Measurements from ENCODE around the gene SPATA33. TPM values are rescaled to one million over a fixed set of nuclear protein-coding genes. Genes with fewer than 3 reads are reported as not detected.

Gene SPATA33
- total RNA-seq, 1 donor from 2014 or later = 12.3 TPM

GRCh38 chr16:89646906-89647305 is 10.7 kb upstream of the SPATA33 start:
- Mint-ChIP-seq H3K27ac (ENCODE audit: unreplicated experiment) (no peak overlapping the region), H3K36me3 (ENCODE audit: low read depth, unreplicated experiment) (peaks cover 13% of the 10 kb centered on the region), H3K27me3 (ENCODE audit: low read depth, unreplicated experiment) (no peaks in the 10 kb centered on the region), H3K4me1 (ENCODE audit: low read depth, unreplicated experiment) (no peaks in the 10 kb centered on the region), H3K9me3 (ENCODE audit: unreplicated experiment) (no peaks in the 10 kb centered on the region), H3K4me3 (ENCODE audit: unreplicated experiment) (no peak overlapping the region)
- peaks cover 35% of the 10 kb centered on the region for H4K20me1 ChIP-seq (ENCODE audit: insufficient read depth, low read length)
- H3K27me3 ChIP-seq (ENCODE audit: insufficient read depth, low read length) = no peaks in the 10 kb centered on the region
- no peak overlapping the region for H2AFZ ChIP-seq (ENCODE audit: low read depth, low read length)
- peaks cover 11% of the 10 kb centered on the region for H3K79me2 ChIP-seq (ENCODE audit: insufficient read depth, low read length)
- no peak overlapping the region for H3K4me2 ChIP-seq (ENCODE audit: low read length)
- DNase-seq (ENCODE audit: low read depth) (no peak), FAIRE-seq (no peak)
- H3K9me3 ChIP-seq (ENCODE audit: insufficient read depth, low read depth, low read length) = no peaks in the 10 kb centered on the region
- no peak overlapping the region for H3K27ac ChIP-seq (ENCODE audit: low read depth, low read length)
- TF ChIP-seq CTCF (IDR thresholded peaks at IDR 0.05; ENCODE audit: insufficient read depth, low read depth, low read length) (no peak), EZH2 (IDR thresholded peaks at IDR 0.05; ENCODE audit: insufficient read depth, low read length) (no peak)
- no peak overlapping the region for H3K4me3 ChIP-seq (ENCODE audit: insufficient read depth, low read depth, low read length)
- H3K9ac ChIP-seq (ENCODE audit: low read length) = no peak overlapping the region
- H3K4me1 ChIP-seq (ENCODE audit: insufficient read depth, low read length) = no peaks in the 10 kb centered on the region
- no peaks in the 10 kb centered on the region for H3K36me3 ChIP-seq (ENCODE audit: insufficient read depth, low read length)

GRCh38 chr16:89651584-89651983 is 6.1 kb upstream of the SPATA33 start:
- Mint-ChIP-seq H3K27me3 (ENCODE audit: low read depth, unreplicated experiment) (no peaks in the 10 kb centered on the region), H3K36me3 (ENCODE audit: low read depth, unreplicated experiment) (peaks cover 9% of the 10 kb centered on the region), H3K4me1 (ENCODE audit: low read depth, unreplicated experiment) (peaks cover 4% of the 10 kb centered on the region), H3K9me3 (ENCODE audit: unreplicated experiment) (no peaks in the 10 kb centered on the region), H3K27ac (ENCODE audit: unreplicated experiment) (no peak overlapping the region), H3K4me3 (ENCODE audit: unreplicated experiment) (no peak overlapping the region)
- no peak overlapping the region for H3K4me2 ChIP-seq (ENCODE audit: low read length)
- H3K9ac ChIP-seq (ENCODE audit: low read length) = no peak overlapping the region
- no peak overlapping the region for H2AFZ ChIP-seq (ENCODE audit: low read depth, low read length)
- FAIRE-seq (no peak), DNase-seq (ENCODE audit: low read depth) (no peak)
- no peaks in the 10 kb centered on the region for H3K9me3 ChIP-seq (ENCODE audit: insufficient read depth, low read depth, low read length)
- H3K27me3 ChIP-seq (ENCODE audit: insufficient read depth, low read length) = no peaks in the 10 kb centered on the region
- peaks cover 2% of the 10 kb centered on the region for H3K4me1 ChIP-seq (ENCODE audit: insufficient read depth, low read length)
- no peaks in the 10 kb centered on the region for H3K36me3 ChIP-seq (ENCODE audit: insufficient read depth, low read length)
- H3K4me3 ChIP-seq (ENCODE audit: insufficient read depth, low read depth, low read length) = no peak overlapping the region
- TF ChIP-seq EZH2 (IDR thresholded peaks at IDR 0.05; ENCODE audit: insufficient read depth, low read length) = no peak
- TF ChIP-seq CTCF (IDR thresholded peaks at IDR 0.05; ENCODE audit: insufficient read depth, low read depth, low read length) = no peak
- peaks cover 52% of the 10 kb centered on the region for H4K20me1 ChIP-seq (ENCODE audit: insufficient read depth, low read length)
- peaks cover 47% of the 10 kb centered on the region for H3K79me2 ChIP-seq (ENCODE audit: insufficient read depth, low read length)
- H3K27ac ChIP-seq (ENCODE audit: low read depth, low read length) = no peak overlapping the region

- peaks cover 62% of the 10 kb centered on the region for H3K79me2 ChIP-seq (ENCODE audit: insufficient read depth, low read length)
- no peak overlapping the region for H3K4me2 ChIP-seq (ENCODE audit: low read length)
- no peaks in the 10 kb centered on the region for H3K36me3 ChIP-seq (ENCODE audit: insufficient read depth, low read length)
- no peak overlapping the region for H2AFZ ChIP-seq (ENCODE audit: low read depth, low read length)
- Mint-ChIP-seq H3K36me3 (ENCODE audit: low read depth, unreplicated experiment) (peaks cover 6% of the 10 kb centered on the region), H3K27ac (ENCODE audit: unreplicated experiment) (no peak overlapping the region), H3K4me1 (ENCODE audit: low read depth, unreplicated experiment) (peaks cover 7% of the 10 kb centered on the region), H3K4me3 (ENCODE audit: unreplicated experiment) (no peak overlapping the region), H3K27me3 (ENCODE audit: low read depth, unreplicated experiment) (no peaks in the 10 kb centered on the region), H3K9me3 (ENCODE audit: unreplicated experiment) (no peaks in the 10 kb centered on the region)
- no peak overlapping the region for H3K27ac ChIP-seq (ENCODE audit: low read depth, low read length)
- H3K9me3 ChIP-seq (ENCODE audit: insufficient read depth, low read depth, low read length) = no peaks in the 10 kb centered on the region
- DNase-seq (ENCODE audit: low read depth) (no peak), FAIRE-seq (no peak)
- no peak overlapping the region for H3K4me3 ChIP-seq (ENCODE audit: insufficient read depth, low read depth, low read length)
- no peak for TF ChIP-seq EZH2 (IDR thresholded peaks at IDR 0.05; ENCODE audit: insufficient read depth, low read length)
- no peak for TF ChIP-seq CTCF (IDR thresholded peaks at IDR 0.05; ENCODE audit: insufficient read depth, low read depth, low read length)
- H3K27me3 ChIP-seq (ENCODE audit: insufficient read depth, low read length) = no peaks in the 10 kb centered on the region
- peaks cover 48% of the 10 kb centered on the region for H4K20me1 ChIP-seq (ENCODE audit: insufficient read depth, low read length)
- H3K9ac ChIP-seq (ENCODE audit: low read length) = no peak overlapping the region
- peaks cover 8% of the 10 kb centered on the region for H3K4me1 ChIP-seq (ENCODE audit: insufficient read depth, low read length)
These were observed 3.9 kb upstream of the SPATA33 start for GRCh38 chr16:89653656-89654295.

Data from astrocyte (in vitro differentiated cells and primary cell).